ENCODE data around the gene RAP2A.

- TF ChIP-seq, protein P1, sequence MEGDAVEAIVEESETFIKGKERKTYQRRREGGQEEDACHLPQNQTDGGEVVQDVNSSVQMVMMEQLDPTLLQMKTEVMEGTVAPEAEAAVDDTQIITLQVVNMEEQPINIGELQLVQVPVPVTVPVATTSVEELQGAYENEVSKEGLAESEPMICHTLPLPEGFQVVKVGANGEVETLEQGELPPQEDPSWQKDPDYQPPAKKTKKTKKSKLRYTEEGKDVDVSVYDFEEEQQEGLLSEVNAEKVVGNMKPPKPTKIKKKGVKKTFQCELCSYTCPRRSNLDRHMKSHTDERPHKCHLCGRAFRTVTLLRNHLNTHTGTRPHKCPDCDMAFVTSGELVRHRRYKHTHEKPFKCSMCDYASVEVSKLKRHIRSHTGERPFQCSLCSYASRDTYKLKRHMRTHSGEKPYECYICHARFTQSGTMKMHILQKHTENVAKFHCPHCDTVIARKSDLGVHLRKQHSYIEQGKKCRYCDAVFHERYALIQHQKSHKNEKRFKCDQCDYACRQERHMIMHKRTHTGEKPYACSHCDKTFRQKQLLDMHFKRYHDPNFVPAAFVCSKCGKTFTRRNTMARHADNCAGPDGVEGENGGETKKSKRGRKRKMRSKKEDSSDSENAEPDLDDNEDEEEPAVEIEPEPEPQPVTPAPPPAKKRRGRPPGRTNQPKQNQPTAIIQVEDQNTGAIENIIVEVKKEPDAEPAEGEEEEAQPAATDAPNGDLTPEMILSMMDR (IDR thresholded peaks at IDR 0.05): no peak
- TF ChIP-seq POLR2A (IDR thresholded peaks at IDR 0.05): no peak
- no peak for TF ChIP-seq POLR2AphosphoS5 (IDR thresholded peaks at IDR 0.05; ENCODE audit: insufficient read depth in 1 of 2, low read depth in 1 of 2)
Observed at GRCh38 chr13:97474349-97474980, 40.5 kb downstream of the RAP2A start.
